Measurements from ENCODE around the gene MAP3K2.
A peak's percentile ranks its signal among the peaks of the same experiment; 100 is the strongest.

The MAP3K2 gene

DNA sequence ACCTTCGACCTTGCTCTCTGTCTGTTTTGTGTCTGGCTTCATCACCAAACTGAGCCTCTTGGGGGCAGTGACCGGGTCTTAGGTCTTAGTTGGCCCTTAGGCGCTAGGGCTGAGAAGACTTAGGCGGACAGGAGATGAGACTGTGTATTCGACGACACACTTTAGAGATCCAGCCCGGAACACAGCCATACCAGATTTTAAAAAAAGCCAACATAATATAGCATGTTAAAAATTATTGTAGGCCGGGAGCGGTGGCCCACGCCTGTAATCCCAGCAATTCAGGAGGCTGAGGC is 21.0 kb upstream of the MAP3K2 start:
- DNase-seq (ENCODE audit: extremely low spot score, insufficient read length, low read depth) (no peak), FAIRE-seq (no peak)

DNA sequence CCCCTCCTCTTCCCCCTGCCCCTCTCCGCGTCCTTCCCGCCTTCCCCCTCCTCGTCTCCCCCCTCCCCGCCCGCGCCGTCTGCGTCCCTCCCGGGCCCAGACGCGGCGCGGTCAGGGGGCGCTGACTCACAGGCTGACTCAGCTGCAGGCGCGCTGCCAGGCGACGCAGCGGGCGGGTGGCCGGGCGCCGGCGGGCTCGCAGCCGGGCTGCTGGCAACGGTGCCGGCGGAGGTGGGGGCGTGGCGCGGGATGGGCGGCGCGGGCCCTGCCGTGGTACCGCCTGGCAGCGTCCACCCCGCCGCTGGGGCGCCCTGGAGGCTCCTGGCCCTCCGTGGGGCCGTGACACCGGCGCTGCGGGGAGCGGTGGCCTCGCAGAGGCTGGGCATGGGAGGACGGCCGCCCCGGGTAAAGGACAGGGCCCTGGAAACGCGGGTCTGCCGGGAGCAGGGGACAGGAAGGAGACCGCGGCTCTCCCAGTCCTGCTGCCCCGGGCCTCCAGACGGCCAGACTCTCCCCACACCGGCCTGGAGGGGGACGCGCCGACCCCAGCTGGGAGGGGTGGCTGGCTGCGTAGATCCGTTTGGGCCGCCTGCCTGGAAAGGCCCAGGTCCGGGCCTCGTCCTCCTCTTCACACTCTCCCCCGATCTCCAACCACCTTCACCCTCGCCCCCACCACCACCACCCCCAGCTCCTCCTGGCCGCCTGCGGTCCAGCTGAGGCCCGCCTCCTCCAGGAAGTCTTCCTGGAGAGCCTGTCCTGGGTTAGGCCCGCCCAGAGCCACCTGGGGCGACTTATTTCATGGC is 20.4 kb upstream of the MAP3K2 start:
- FAIRE-seq (no peak), DNase-seq (ENCODE audit: extremely low spot score, insufficient read length, low read depth) (peak; percentile 71)

DNA sequence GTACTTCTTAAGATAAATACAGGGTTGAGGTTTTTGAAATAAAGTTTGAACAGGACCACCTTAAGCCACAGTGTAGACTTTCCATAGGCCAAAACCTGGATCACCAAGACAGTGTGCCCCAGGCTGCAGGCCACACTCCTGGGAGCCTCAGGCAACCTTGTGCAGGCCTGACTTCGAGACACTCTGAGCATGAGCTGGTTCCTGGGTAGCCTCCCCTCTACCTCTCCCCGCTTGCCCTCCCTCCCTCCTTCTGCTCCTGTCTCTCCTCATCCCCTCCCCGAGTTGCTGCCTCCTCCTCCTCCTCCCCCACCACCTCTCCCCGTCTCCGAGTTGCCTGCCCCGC is 19.9 kb upstream of the MAP3K2 start:
- DNase-seq (ENCODE audit: extremely low spot score, insufficient read length, low read depth) (no peak), FAIRE-seq (no peak)

DNA sequence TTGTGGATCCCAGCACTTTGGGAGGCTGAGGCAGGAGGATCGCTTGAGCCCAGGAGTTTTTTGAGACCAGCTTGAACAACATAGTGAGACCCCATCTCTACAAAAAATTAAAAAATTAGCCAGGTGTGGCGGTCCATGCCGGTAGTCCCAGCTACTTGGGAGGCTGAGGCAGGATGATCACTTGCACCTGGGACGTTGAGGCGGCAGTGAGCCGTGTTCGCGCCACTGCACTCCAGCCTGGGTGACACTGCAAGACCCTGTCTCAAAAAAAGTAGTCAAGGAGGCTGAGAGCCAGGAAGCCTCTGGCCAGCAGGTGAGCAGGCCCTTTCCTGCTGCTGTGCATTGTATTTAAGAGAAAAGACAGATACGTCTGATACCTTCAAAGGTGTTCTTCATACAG is 19.3 kb upstream of the MAP3K2 start:
- no peak for FAIRE-seq
- no peak for DNase-seq (ENCODE audit: extremely low spot score, insufficient read length, low read depth)

DNA sequence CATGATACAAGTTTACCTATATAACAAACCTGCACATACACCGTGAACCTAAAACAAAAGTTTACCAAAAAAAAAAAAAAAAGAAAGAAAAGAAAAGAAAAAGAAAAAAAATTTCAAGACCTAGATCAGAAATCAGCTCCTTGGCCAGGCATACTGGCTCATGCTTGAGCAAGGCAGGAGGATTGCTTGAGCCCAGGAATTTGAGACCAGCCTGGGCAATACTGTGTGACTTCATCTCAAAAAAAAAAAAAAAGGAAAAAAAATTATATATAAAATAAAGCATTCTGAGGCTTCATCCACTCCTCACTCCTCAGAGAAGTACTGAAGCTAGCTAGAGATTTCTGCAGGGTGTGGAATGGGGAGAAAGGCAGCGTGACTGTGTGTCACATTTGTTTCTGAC is 18.7 kb upstream of the MAP3K2 start:
- FAIRE-seq (no peak), DNase-seq (ENCODE audit: extremely low spot score, insufficient read length, low read depth) (no peak)

DNA sequence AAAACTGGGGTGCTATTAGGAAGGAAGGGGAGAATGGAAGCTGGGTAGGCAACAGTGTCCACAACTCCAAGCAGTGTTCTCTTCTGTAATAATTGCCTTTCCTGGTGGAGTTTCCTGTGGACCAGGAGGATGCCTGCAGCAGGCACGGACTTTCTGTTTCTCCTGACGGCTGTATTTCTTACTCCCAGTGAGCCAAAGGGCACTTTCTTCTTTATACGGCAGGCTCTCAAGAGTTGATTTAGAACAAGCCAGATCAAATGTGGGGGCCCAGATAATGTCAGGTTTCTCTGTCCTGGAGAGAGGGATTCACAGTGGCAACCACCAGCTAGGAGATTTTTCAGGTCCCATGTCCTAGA is 17.5 kb upstream of the MAP3K2 start:
- no peak for DNase-seq (ENCODE audit: extremely low spot score, insufficient read length, low read depth)
- FAIRE-seq: no peak

DNA sequence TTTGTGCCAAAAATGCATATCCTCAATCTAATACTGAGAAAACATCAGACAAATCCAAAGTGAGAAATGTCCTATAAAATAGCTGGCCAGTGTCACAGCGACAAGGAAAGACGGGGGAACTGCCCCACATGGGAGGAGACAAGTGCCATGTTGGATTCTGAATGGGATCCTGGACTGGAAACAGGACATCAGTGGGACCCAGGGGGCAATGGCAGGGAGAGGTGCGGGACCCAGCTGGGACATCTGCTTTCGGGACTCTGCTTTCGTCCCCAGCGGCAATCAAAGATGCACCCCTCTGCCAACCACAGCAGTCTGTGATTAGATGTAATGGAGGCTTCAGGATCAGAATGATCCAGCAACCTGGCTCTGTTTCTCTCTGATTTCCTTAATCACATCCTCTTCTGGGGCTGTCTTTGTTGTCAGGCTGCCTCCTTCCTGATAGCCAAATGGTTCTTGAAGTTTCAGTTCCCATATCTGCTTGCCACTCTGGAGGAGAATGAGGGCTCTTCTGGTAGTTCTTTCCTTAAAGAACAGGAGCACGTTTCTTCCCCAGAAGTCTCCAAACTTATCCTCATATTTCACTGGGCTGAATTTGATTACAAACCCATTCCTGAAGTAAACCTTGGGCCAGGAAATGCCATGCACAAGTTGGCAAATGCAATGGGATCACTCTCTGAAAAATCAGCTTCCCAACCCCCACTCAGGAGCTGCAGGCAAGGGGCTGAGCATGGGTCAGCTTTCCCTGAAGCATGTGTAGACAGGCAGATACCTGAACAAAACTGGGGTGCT is 16.9 kb upstream of the MAP3K2 start:
- no peak for FAIRE-seq
- DNase-seq (ENCODE audit: extremely low spot score, insufficient read length, low read depth): no peak

DNA sequence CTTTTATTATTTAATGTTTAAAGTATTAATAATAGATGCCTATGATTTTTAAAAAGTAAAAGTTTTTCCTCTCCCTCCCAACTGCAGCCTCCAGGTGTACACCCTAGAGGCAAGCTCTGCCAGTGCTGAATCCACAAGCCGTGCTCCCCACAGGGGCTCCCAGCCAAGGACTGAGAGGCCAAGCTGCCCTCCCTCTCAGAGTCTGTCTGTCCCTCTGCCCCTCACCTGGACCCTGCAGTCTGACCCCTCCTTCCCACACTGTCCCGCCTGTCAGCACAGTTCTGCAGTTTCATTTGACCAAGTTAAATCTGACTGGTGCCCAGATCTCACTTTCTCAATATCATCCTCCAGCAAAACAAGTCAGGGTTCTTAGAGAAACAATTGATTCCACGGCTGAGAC is 15.7 kb upstream of the MAP3K2 start:
- no peak for FAIRE-seq
- DNase-seq (ENCODE audit: extremely low spot score, insufficient read length, low read depth): no peak

DNA sequence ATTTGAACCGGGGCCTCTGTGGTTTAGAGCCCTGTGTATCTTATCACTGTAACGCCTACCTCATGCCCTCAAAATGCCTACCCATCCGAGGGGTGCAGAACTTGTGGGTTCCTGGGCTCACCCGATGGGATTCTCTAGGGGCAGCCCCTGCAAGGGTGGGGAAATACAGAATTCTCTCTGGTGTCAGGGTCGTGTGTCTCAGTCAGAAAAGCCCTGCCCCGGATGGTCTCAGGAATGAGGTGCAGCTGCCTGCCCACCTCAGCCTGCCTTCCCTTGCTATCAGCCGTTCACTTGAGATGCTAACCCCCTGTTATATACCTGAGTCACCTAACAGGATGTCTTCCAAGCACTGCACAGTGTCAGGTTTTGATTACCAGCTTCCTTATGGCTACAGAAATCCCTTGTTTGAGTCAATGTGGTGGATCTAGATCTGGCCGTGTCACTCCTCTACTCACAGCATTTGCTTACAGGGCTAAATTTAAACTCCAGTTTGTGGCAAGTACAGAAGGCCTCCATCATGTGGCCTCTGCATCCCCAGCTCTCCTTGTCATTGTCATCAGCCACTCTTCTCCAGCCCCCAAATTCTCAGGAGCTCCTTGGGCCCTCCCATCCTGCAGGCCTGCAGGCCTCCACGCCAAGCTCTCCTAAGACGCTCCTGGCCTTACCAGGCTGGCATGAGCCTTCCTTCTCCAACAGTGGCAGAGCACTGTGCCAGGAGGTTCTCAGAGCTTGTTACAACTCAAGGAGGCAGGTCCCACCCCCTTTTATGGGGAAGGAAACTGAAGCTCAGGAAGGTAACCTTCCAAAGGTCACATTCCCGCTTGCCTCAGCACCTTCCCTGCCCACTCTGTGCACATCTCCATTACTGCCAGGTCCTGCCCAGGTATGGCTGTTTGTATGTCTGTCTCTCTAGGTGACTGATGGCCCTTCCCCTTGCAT is 14.3 kb upstream of the MAP3K2 start:
- no peak for FAIRE-seq
- no peak for DNase-seq (ENCODE audit: extremely low spot score, insufficient read length, low read depth)

DNA sequence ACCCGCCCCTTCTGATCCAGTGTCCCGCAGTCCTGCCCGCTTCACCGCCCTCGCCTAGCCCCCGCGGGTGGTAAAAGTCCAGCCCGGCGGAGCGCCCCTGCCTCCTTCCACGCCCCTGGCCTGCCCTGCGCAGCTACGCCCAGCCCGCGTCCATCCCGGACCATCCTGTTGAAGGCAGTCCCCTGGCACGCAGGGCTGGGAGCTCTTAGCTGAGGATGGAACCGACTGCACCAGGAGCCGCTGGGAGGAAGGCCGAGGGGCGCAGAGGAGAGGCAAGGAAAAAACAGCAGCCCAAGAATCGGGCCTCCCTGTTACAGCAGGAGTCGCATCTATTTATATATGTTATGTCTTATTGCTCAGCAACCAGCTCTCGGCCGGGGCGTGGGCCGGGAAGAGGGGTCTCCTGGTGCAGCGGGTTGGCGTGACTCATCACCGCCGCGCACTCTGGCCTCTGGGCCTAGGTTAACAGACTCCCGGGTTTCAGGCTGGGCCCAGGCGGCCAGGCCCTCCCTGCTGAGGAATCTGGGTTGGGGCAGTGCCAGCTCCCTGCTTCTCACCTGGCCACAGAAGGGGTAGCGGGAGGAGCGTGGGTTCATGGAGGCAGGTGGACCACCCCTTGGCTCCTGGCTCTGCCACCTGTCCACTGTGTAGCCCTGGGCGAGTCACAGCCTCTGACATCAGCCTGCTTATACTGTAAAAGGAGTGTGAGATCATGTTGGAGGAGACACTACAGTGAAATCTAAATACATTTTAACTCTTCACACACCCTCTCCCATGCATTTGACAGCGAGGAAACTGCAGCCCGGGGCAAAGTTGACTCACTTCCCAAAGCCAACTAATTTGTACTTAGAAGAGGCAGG is 13.4 kb upstream of the MAP3K2 start:
- DNase-seq (ENCODE audit: extremely low spot score, insufficient read length, low read depth): no peak

DNA sequence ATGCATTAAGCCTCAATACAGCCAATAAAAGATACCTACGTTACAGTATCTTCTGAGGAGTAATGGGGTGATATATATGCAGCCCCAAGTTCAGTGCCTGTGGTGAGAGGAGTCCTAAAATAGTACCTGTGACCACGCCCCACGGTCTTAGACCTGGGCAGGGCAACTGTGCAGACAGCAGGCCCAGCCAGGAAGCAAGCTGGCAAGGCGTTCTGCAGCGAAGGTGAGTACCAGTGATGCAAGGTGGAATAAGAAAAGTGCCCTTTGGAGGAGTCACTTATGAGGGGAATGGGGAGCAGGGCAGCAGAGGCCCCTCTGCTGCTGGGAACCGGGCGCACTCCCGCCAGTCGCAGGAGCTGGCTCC is 12.7 kb upstream of the MAP3K2 start:
- DNase-seq (ENCODE audit: extremely low spot score, insufficient read length, low read depth) (no peak), FAIRE-seq (no peak)

More for the DNA sequence above, 13.4 kb upstream of the MAP3K2 start:
- FAIRE-seq: no peak

DNA sequence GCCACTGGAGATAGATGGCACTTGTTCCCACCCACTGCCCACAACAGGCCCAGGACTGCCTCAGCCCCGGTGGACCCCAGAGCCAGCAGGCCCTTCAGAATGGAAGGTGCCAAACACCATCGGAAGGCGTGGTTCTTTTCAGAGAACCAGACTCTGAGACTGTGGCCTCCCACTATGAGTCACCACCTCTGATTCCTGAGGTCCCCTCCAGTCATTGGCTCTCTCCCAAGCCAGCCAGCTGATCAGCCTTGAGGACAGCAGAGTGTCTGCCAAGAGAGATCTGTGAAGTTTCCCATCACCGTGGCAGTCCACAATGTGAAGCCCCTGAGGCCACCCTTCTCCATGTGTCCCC is 10.4 kb upstream of the MAP3K2 start:
- FAIRE-seq (peak; percentile 57), DNase-seq (ENCODE audit: extremely low spot score, insufficient read length, low read depth) (peak; percentile 65)

DNA sequence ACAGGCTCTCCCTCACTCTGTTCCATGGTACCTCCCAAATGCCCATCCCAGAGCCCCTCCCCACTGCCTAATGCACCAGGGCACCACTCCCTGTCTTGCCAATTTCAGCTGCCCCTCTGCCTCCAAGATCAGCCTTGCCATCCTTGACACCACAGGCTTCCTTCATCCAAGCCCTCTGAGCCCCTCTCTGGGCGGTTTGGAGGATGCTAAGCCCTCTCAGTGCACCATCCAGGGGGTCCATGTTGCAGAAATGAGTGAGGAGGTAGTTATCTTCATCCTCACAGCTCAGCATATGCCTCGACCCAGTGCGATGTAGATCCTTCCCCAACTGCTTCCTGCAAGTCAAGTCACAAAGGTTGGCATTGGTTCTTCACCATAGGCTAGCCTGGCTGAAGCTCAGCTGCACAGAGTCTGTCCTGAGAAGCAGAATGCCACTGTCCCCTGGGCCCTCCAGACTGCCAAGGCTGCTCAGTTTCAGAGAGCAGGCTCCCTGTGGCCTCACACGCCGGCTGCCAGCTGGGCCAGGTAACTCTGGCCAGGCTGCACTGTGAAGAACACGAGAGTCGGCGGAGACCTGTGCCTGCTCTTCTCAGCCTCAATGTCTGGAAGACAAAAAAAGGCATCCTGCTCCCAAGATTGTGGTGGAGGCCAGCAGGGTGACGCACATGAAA is 9.9 kb upstream of the MAP3K2 start:
- no peak for FAIRE-seq
- DNase-seq (ENCODE audit: extremely low spot score, insufficient read length, low read depth): no peak

DNA sequence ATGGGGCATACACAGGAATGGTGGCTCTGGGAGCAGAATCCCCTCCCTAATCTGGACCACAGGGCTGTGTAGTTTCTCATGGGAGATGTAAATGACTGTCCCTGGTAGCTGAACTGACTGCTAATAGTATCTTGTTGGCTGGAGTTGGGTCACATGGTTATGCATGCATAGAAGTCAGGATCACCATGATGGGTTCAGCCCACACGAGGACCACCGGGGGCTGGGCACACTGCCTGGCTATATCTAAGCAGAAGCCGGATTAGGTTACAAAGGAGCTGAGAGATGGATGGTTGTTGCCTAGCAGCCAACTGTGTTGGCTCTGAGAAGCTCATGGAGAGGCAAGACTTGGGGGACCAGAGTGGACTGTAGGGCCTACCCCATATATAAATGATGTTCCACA is 6.7 kb upstream of the MAP3K2 start:
- DNase-seq (ENCODE audit: extremely low spot score, insufficient read length, low read depth) (no peak), FAIRE-seq (no peak)

DNA sequence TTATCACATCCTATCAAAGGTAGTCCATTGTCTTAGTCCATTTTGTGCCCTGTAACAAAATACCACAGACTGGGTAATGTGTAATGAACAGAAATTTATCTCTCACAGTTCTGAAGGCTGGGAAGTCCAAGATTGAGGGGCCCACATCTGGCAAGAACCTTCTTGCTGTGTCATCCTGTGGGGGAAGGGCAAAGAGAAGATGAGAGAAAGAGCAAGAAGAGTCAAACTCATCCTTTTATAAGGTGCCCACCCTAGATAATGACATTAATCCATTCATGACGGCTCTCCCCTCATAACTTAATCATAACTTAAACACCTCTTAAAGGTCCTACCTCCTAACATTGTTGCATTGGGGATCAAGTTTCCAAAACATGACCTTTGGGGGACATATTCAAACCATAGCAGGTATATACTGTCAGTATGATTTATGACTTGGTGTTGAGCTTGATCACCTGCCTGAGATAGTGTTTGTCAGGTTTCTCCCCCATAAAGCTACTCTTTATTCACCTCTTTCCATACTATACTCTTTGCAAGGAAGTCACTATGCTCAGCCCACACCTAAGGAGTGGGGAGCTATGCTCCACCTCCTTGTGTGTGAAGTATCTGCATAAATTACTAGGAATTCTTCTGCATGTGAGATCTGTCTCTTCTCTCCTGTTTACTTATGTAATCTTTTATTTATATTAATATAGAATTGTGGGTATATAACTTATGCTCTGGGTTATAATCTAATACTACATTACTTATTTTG is 5.2 kb upstream of the MAP3K2 start:
- FAIRE-seq (no peak), DNase-seq (ENCODE audit: extremely low spot score, insufficient read length, low read depth) (no peak)

DNA sequence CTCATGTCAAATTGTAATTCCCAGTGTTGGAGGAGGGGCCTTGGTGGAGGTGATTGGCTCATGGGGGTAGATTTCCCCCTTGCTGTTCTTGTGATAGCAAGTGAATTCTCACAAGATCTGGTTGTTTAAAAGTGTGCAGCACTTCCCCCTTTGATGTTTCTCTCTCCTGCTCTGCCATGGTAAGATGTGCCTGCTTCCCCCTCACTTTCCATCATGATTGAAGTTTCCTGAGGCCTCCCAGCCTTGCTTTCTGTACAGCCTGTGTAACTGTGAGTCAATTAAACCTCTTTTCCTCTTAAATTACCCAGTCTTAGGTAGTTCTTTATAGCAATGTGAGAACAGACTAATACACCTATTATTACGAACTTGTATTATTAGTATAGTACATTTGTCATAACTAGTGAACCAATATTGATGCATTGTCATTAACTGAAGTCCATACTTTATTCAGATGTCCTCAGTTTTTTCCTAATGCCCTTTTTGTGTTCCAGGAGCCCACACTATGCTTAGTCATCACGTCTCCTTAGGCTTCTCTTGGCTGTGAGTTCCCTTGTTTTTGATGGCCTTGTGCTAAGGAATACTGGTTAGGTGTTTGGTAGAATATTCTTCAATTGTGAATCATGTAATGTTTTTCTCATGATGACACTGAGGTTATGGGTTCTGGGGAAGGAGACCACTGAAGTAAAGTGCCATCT is 4.5 kb upstream of the MAP3K2 start:
- no peak for DNase-seq (ENCODE audit: extremely low spot score, insufficient read length, low read depth)
- FAIRE-seq: no peak

DNA sequence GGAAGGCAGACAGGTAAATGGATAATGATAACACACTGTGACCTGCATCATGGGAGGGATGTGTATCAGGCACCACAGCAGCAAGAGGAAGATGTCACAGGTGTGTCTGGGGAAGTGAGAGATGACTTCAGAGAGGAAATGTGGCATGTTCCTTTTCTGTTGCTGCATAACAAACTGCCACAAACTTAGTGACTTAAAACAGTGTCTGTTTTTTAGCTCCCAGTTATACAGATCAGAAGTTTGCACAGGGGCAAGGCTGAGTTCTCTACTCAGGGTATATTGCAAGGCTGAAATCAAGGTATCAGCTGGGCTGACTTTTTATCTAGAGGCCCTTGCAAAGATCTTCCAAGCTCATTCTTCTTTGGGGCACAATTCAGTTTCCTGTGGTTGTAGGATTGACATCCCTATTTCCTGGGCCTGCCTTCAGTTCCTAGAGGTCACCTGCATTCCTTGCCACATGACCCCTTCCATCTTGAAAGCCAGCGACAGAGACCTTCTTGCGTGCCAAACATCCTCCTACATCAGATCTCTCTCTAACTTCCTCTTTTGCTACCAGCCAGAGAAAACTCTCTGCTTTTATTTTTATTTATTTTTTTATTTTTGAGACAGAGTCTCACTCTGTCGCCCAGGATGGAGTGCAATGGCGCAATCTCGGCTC is 2.1 kb upstream of the MAP3K2 start:
- peak; percentile 78 for FAIRE-seq

More for the DNA sequence above, 2.1 kb upstream of the MAP3K2 start:
- no peak for DNase-seq (ENCODE audit: extremely low spot score, insufficient read length, low read depth)
